Adrenal gland (tissue), 12 donors: ENCODE results near the gene AKNAD1. TPM values are rescaled to one million over a fixed set of nuclear protein-coding genes. Genes with fewer than 3 reads are reported as not detected.

ENCODE experiments used
- DNase-seq, 7 donors: peaks; one replicate each; pipeline ENCODE4 v3.0.0-alpha.2; 2019 to 2020
- H3K27ac ChIP-seq, 5 donors: fragments of 200-600 bp; sonication (generic) in 4 of 5; 1 replicate in 3 of 5; 2 replicates in 2 of 5; pipeline versions ENCODE4 v1.5.1 to v1.8.0; 2016 to 2020; ENCODE audit warnings: mild to moderate bottlenecking in 1 of 5
- H3K27me3 ChIP-seq: fragments of 200-600 bp; 2 replicates; pipeline ENCODE4 v1.8.0; 2021
- H3K36me3 ChIP-seq, 2 donors: fragments of 200-600 bp; replicated peaks in 1 of 2; 1 replicate in 1 of 2; 2 replicates in 1 of 2; pipeline versions ENCODE4 v1.5.1 to v1.8.0; 2018 to 2022
- H3K4me1 ChIP-seq, 2 donors: fragments of 200-600 bp; replicated peaks in 1 of 2; 1 replicate in 1 of 2; 2 replicates in 1 of 2; pipeline versions ENCODE4 v1.5.1 to v1.8.0; 2018 to 2021
- H3K4me3 ChIP-seq, 4 donors: fragments of 200-600 bp; sonication (generic) in 3 of 4; one replicate each; pipeline ENCODE4 v1.5.1; 2016 to 2018
- H3K9me3 ChIP-seq, 3 donors: fragments of 200-600 bp; sonication (generic) in 1 of 3; replicated peaks in 1 of 3; 1 replicate in 2 of 3; 2 replicates in 1 of 3; pipeline versions ENCODE4 v1.5.1 to v1.8.0; 2016 to 2021
- POLR2A ChIP-seq, 2 donors: fragments of 450-650 bp; IDR thresholded peaks; one replicate each; pipeline ENCODE4 v1.6.1; 2017; ENCODE audit warnings: antibody characterized with exemption in 2 of 2, mild to moderate bottlenecking in 2 of 2, moderate library complexity in 1 of 2
- WGBS, 4 donors: extraction: QIAGEN DNeasy Blood & Tissue Kit in 2 of 4; methylation state at CpG; one replicate each; pipeline versions ENCODE4 v1.1.5 to v1.1.7; 2013 to 2017; 5-methylcytosine and 5-hydroxymethylcytosine counted together
- intact Hi-C, 2 donors: fragments of 100-400 bp; cut with DNase I; formaldehyde crosslinking; loops; one replicate each; pipeline versions ENCODE4 v1.14.1 to v1.15.0; 2022 to 2023
- polyA plus RNA-seq, 3 donors: library from polyadenylated mRNA; stranded (reverse); fragments of 200-250 nt in 2 of 3; fragments of 350-450 nt in 1 of 3; fragmentation: Illumina TruSeq in 1 of 3; extraction: RNeasy Lipid Tissue Mini Kit (QIAGEN cat#74804) in 1 of 3; gene quantifications; one replicate each; pipeline ENCODE4 v1.2.3, GENCODE V29; 2013 to 2014
- total RNA-seq, 9 donors: library from RNA; depleted of rRNA in 4 of 9; stranded (reverse); fragments of >200 nt in 4 of 9; fragments of 120-200 nt in 1 of 9; fragmentation: NEBNext Ultra II Directional in 1 of 9; extraction: Animal tissue kit (Norgen Biotek cat#: 25700) in 1 of 9; gene quantifications; one replicate each; pipeline versions ENCODE4 v1.1.0 to v1.2.4, GENCODE V29; 2013 to 2023
- TF ChIP-seq, protein P1 (sequence below), 6 experiments: fragments of 450-650 bp in 4 of 6; fragments of 200-600 bp in 2 of 6; sonication (generic) in 1 of 6; IDR thresholded peaks; 1 replicate in 5 of 6; 2 replicates in 1 of 6; pipeline versions ENCODE4 v1.5.1 to v1.8.0; 2016 to 2021; ENCODE audit warnings: antibody characterized with exemption in 6 of 6, mild to moderate bottlenecking in 2 of 6, moderate library complexity in 1 of 6
- donor health status: healthy with polysubstance abuse.
- donor health status: Bipolar disorder and iron deficiency.
- donor health status: DM: yes; HTN: yes; CAD: no.
- donor health status: DM: no; HTN: no; CAD: no.
- donor health status: DM: no; HTN: no; CAD: no.
- donor health status: DM: yes; HTN: yes; CAD: no.

The AKNAD1 gene
- total and polyA plus RNA-seq, 12 donors, result 0.35 to 8.5 (median 1.4) TPM; not detected in 3

DNA sequence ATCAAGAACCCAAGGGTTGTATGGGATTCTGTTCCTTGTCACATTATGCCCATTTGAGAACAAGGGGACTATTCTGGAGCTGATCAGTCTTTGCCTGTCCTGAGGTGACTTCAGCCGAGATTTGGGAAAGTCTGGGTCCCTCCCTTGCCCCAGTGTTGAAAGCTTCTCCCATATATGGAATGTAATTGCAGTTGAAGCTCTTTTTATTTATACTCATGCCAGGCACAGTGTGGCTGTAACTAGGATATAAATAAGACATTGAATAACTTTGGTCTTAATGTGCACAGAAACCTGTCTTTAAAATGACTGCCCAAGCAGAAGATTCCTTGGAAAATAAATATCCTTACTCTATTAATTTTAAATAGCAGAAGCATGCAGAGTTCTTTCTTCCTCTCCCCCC lies 15.2 kb downstream of the AKNAD1 start:
- no peaks in the 10 kb centered on the region for H3K9me3 ChIP-seq
- intact Hi-C loops, result no loop called here
- no peaks in the 10 kb centered on the region for H3K36me3 ChIP-seq
- WGBS, 4 donors, result 45 to 75% (median 56%) methylated on average over 1 of the region's 1 CpG
- H3K27ac ChIP-seq, result no peak overlapping the region
- DNase-seq, result no peak
- H3K4me3 ChIP-seq, result no peak overlapping the region
- no peaks in the 10 kb centered on the region for H3K27me3 ChIP-seq
- TF ChIP-seq, protein P1, sequence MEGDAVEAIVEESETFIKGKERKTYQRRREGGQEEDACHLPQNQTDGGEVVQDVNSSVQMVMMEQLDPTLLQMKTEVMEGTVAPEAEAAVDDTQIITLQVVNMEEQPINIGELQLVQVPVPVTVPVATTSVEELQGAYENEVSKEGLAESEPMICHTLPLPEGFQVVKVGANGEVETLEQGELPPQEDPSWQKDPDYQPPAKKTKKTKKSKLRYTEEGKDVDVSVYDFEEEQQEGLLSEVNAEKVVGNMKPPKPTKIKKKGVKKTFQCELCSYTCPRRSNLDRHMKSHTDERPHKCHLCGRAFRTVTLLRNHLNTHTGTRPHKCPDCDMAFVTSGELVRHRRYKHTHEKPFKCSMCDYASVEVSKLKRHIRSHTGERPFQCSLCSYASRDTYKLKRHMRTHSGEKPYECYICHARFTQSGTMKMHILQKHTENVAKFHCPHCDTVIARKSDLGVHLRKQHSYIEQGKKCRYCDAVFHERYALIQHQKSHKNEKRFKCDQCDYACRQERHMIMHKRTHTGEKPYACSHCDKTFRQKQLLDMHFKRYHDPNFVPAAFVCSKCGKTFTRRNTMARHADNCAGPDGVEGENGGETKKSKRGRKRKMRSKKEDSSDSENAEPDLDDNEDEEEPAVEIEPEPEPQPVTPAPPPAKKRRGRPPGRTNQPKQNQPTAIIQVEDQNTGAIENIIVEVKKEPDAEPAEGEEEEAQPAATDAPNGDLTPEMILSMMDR (IDR thresholded peaks at IDR 0.05), result no peak
- TF ChIP-seq POLR2A (IDR thresholded peaks at IDR 0.05), result no peak
- no peaks in the 10 kb centered on the region for H3K4me1 ChIP-seq

DNA sequence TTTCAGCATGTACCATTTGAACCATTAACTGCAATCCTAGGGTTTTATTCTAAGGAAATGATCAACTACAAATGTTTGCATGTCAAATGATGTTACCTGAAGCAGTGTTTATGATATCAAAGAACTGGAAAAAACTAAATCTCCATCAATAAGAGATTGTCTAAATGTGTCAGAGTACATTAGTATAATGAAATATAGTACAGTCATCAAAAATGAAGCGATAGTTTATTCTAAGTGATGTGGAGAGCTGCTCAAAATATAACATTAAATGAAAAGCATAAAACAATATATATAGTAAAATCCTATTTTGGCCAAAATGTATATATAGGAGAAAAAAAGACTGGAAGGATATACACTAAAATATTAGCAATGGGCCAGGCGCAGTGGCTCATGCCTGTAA lies 24.0 kb downstream of the AKNAD1 start:
- Histone ChIP-seq H3K4me3 (no peak overlapping the region), H3K27ac (no peak overlapping the region), H3K27me3 (no peaks in the 10 kb centered on the region), H3K4me1 (peaks cover 3 to 19% of the 10 kb centered on the region in 2 donors), H3K9me3 (no peaks in the 10 kb centered on the region), H3K36me3 (no peaks in the 10 kb centered on the region)
- TF ChIP-seq, protein P1 (IDR thresholded peaks at IDR 0.05), result no peak
- no peak for TF ChIP-seq POLR2A (IDR thresholded peaks at IDR 0.05)
- intact Hi-C loops, result no loop called here
- DNase-seq, result no peak
- WGBS, 4 donors, result 93 to 98% (median 96%) methylated on average over 2 of the region's 2 CpGs

DNA sequence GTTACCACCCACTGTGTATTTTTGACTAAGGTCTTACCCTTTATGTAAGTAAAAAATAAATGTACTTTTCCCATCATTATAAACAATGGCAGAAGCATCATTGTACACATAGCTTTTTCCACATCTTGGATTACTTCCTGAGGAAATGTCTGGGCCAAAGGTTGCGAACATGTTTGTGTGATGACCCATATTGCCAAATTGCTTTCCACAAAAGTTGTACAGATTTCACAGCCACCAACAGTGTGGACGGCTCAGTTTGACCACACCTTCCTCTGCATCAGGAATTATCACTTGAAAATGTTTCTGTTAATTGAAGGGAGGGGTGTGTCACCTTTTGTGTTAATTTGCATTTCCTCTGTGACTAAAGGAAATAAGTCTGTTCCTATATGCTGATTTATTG lies 25.7 kb downstream of the AKNAD1 start:
- H3K9me3 ChIP-seq, result no peaks in the 10 kb centered on the region
- 47 to 59% (median 55%) methylated on average over 2 of the region's 2 CpGs for WGBS, 4 donors
- H3K4me3 ChIP-seq, result no peak overlapping the region
- intact Hi-C loops, result no loop called here
- no peak for TF ChIP-seq POLR2A (IDR thresholded peaks at IDR 0.05)
- TF ChIP-seq, protein P1 (IDR thresholded peaks at IDR 0.05), result no peak
- no peaks in the 10 kb centered on the region for H3K27me3 ChIP-seq
- DNase-seq, result no peak
- H3K4me1 ChIP-seq, result peaks cover 3 to 20% of the 10 kb centered on the region in 2 donors
- H3K36me3 ChIP-seq, result no peaks in the 10 kb centered on the region
- H3K27ac ChIP-seq, result peak overlapping the region in 4 of 5 donors; percentile 61 to 92 (median 79)

DNA sequence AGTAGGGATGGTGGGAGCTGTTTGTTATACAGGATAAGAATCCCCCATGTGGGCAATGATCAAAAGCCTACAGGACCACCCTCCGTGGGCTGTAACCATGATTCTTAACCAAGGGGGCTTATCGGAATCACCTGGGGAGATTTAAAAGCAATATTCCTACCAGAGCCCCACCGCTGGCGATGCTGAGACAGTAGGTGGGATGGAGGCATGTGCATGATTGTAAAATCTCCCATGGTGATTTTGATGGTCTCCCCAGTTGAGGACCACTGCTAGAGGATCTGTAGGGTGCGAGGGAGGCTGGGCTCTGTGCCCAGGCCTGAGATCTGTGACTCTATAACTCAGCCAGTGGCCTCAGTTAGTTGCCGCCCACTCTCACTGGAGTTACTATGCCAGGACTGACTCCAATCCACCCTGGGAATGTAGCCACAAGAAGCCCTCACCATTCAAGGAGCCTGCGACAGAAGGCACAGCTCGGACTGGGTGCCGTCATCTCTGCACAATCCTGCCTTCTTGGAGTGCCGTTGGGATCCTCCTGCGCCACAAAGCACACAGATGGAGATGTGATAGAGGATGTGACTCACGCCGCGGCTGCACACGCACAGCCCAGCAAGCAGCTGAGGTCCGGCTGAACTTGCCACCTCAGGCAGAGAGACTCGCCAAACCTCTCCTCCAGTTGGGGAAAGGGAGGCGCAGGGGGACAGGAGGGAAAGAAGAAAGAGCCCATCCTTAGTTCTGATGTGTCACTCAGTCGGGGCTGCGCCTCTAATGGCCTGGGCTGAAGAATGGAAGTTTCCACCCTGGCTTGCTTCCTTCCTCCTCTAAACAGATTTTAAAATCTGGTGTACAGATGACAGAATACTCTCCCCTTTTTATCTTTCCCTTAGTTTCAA lies 26.5 kb downstream of the AKNAD1 start:
- DNase-seq, result peak; percentile 62 to 90 (median 86)
- WGBS, 4 donors, result 40 to 48% (median 43%) methylated on average over 17 to 20 of the region's 20 CpGs
- Histone ChIP-seq H3K4me3 (peak overlapping the region in 1 of 4 donors; percentile 46), H3K27ac (peak overlapping the region in 4 of 5 donors; percentile 61 to 92 (median 79)), H3K4me1 (peaks cover 3 to 20% of the 10 kb centered on the region in 2 donors), H3K36me3 (no peaks in the 10 kb centered on the region), H3K9me3 (no peaks in the 10 kb centered on the region), H3K27me3 (no peaks in the 10 kb centered on the region)
- TF ChIP-seq POLR2A (IDR thresholded peaks at IDR 0.05), result peak in 1 of 2 donors; percentile 66
- TF ChIP-seq, protein P1 (IDR thresholded peaks at IDR 0.05), result no peak
- intact Hi-C loops, result no loop called here
